CD4-positive, alpha-beta T cell (primary cell): Measurements from ENCODE around the gene HES5. TPM values are rescaled to one million over a fixed set of nuclear protein-coding genes. Genes with fewer than 3 reads are reported as not detected.

Experiments used
- ATAC-seq: fragments of 200-7000 bp; cut with Tn5 transposase; one replicate; pipeline ENCODE4 v1.10.0; 2022; ENCODE audit warnings: mild to moderate bottlenecking; ENCODE audit not compliant: poor library complexity
- CTCF ChIA-PET: fragments of 350-600 bp; sonication (Branson Sonifier 250); formaldehyde crosslinking; loops from one replicate; lab custom pipeline; 2021; ENCODE audit warnings: antibody characterized with exemption, inconsistent platforms; lab: Charles Lee
- POLR2A ChIA-PET: fragments of 350-600 bp; sonication (Branson Sonifier 250); formaldehyde crosslinking; loops from one replicate; lab custom pipeline; 2021; ENCODE audit warnings: antibody characterized with exemption, inconsistent platforms; lab: Charles Lee
- DNase-seq, 14 experiments: peaks; one replicate each; pipeline ENCODE4 v3.0.0-alpha.2; 2013 to 2020; ENCODE audit warnings: mixed read lengths in 2 of 14
- H3K27ac ChIP-seq, 2 donors: one replicate each; pipeline versions ENCODE4 v1.5.1 to v1.7.0; 2013; ENCODE audit warnings: low read length in 2 of 2, low read depth in 1 of 2, mild to moderate bottlenecking in 1 of 2
- H3K27me3 ChIP-seq, 2 experiments: 1 replicate in 1 of 2; 2 replicates in 1 of 2; pipeline versions ENCODE4 v1.6.1 to v1.7.0; 2013; ENCODE audit warnings: low read length in 2 of 2, control low read depth in 1 of 2, mild to moderate bottlenecking in 1 of 2, moderate library complexity in 1 of 2; ENCODE audit not compliant: insufficient read depth in 2 of 2, control insufficient read depth in 1 of 2
- H3K36me3 ChIP-seq: one replicate; pipeline ENCODE4 v1.6.1; 2013; ENCODE audit warnings: low read length, control low read depth; ENCODE audit not compliant: insufficient read depth
- H3K4me1 ChIP-seq: one replicate; pipeline ENCODE4 v1.6.1; 2013; ENCODE audit warnings: low read length, control low read depth; ENCODE audit not compliant: insufficient read depth
- H3K4me3 ChIP-seq: one replicate; pipeline ENCODE4 v1.5.1; 2013; ENCODE audit warnings: mild to moderate bottlenecking, low read length, moderate library complexity
- H3K9me3 ChIP-seq, 2 experiments: 1 replicate in 1 of 2; 2 replicates in 1 of 2; pipeline versions ENCODE4 v1.6.1 to v1.7.0; 2013; ENCODE audit warnings: low read length in 2 of 2, mild to moderate bottlenecking in 2 of 2, control low read depth in 1 of 2, moderate library complexity in 1 of 2; ENCODE audit not compliant: control insufficient read depth in 1 of 2, insufficient read depth in 1 of 2
- H3K27ac Mint-ChIP-seq: one replicate; pipeline ENCODE4 v1.8.0; 2020; ENCODE audit warnings: mixed read lengths
- H3K27me3 Mint-ChIP-seq: one replicate; pipeline ENCODE4 v1.8.0; 2021; ENCODE audit warnings: mixed read lengths
- H3K36me3 Mint-ChIP-seq: one replicate; pipeline ENCODE4 v1.8.0; 2021; ENCODE audit warnings: low read depth, mixed read lengths
- H3K4me1 Mint-ChIP-seq: one replicate; pipeline ENCODE4 v1.8.0; 2021; ENCODE audit warnings: low read depth, mixed read lengths
- H3K4me3 Mint-ChIP-seq: one replicate; pipeline ENCODE4 v1.8.0; 2020; ENCODE audit warnings: mild to moderate bottlenecking, mixed read lengths
- H3K9me3 Mint-ChIP-seq: one replicate; pipeline ENCODE4 v1.8.0; 2020; ENCODE audit warnings: mixed read lengths
- CTCF ChIP-seq: fragments of 200-600 bp; IDR thresholded peaks from one replicate; pipeline ENCODE4 v1.8.0; 2022; ENCODE audit warnings: antibody characterized with exemption, mild to moderate bottlenecking
- intact Hi-C, 2 experiments: fragments of 100-400 bp; cut with DNase I in 1 of 2; cut with micrococcal nuclease in 1 of 2; formaldehyde crosslinking; loops; one replicate each; pipeline versions ENCODE4 v1.15.1 to v1.9.0; 2023 to 2025; cut with DNase I, micrococcal nuclease
- total RNA-seq, 174 experiments: library from RNA in 2 of 174; stranded (reverse) in 2 of 174; gene quantifications; one replicate each; pipeline ENCODE4 v1.2.3 and lab custom pipeline; 2021 to 2026

HES5 gene
- total RNA-seq, 2 experiments from 2014 or later = not detected

GRCh38 chr1:2494323-2494693 is 35.8 kb downstream of the HES5 start:
- Histone ChIP-seq H3K4me1 (peaks cover 36% of the 10 kb centered on the region), H3K4me3 (no peak overlapping the region), H3K27ac (no peak overlapping the region), H3K27me3 (no peaks in the 10 kb centered on the region), H3K36me3 (peaks cover 5% of the 10 kb centered on the region), H3K9me3 (peaks cover 0 to 5% of the 10 kb centered on the region in 2 experiments)
- Mint-ChIP-seq H3K4me1 (peaks cover 12% of the 10 kb centered on the region), H3K27me3 (no peaks in the 10 kb centered on the region), H3K9me3 (no peaks in the 10 kb centered on the region), H3K27ac (no peak overlapping the region), H3K4me3 (no peak overlapping the region), H3K36me3 (peaks cover 4% of the 10 kb centered on the region)
- POLR2A ChIA-PET = interaction anchor here (0.7 kb wide), 1 partner anchor 30 kb away, joined by 3 read pairs; no protein-coding TSS in a partner anchor
- CTCF ChIA-PET = no interaction called here
- ATAC-seq (no peak), DNase-seq (no peak)
- no peak for TF ChIP-seq CTCF
- intact Hi-C loops = no loop called here

GRCh38 chr1:2493691-2494322 is 36.3 kb downstream of the HES5 start:
- DNase-seq = peak in 2 of 14 experiments; percentile 13 to 52
- Mint-ChIP-seq H3K27ac (no peak overlapping the region), H3K36me3 (peaks cover 8% of the 10 kb centered on the region), H3K4me3 (no peak overlapping the region), H3K27me3 (no peaks in the 10 kb centered on the region), H3K9me3 (no peaks in the 10 kb centered on the region), H3K4me1 (peaks cover 12% of the 10 kb centered on the region)
- Histone ChIP-seq H3K27ac (no peak overlapping the region), H3K9me3 (peaks cover 0 to 10% of the 10 kb centered on the region in 2 experiments), H3K4me1 (peaks cover 31% of the 10 kb centered on the region), H3K4me3 (no peak overlapping the region), H3K36me3 (peaks cover 8% of the 10 kb centered on the region), H3K27me3 (no peaks in the 10 kb centered on the region)
- ATAC-seq = peak; percentile 39
- POLR2A ChIA-PET = interaction anchor here (0.7 kb wide), 1 partner anchor 30 kb away, joined by 3 read pairs; no protein-coding TSS in a partner anchor
- intact Hi-C loops = no loop called here
- CTCF ChIA-PET = no interaction called here
- no peak for TF ChIP-seq CTCF

- DNase-seq (no peak), ATAC-seq (no peak)
- POLR2A ChIA-PET = no interaction called here
- H3K27ac Mint-ChIP-seq = no peak overlapping the region
- Histone ChIP-seq H3K36me3 (peaks cover 9% of the 10 kb centered on the region), H3K27ac (no peak overlapping the region), H3K9me3 (peaks cover 0 to 14% of the 10 kb centered on the region in 2 experiments), H3K4me3 (no peak overlapping the region), H3K27me3 (no peaks in the 10 kb centered on the region), H3K4me1 (peaks cover 29% of the 10 kb centered on the region)
- TF ChIP-seq CTCF = no peak
- H3K36me3 Mint-ChIP-seq = peaks cover 14% of the 10 kb centered on the region
- H3K4me3 Mint-ChIP-seq = no peak overlapping the region
- H3K4me1 Mint-ChIP-seq = peaks cover 12% of the 10 kb centered on the region
- H3K27me3 Mint-ChIP-seq = no peaks in the 10 kb centered on the region
- H3K9me3 Mint-ChIP-seq = no peaks in the 10 kb centered on the region
- intact Hi-C loops = no loop called here
- CTCF ChIA-PET = no interaction called here
These were observed 36.8 kb downstream of the HES5 start for GRCh38 chr1:2493218-2493617.
